Choroid plexus epithelial cell (primary cell): ENCODE measurements around the gene HEBP2.

Experiments used
- DNase-seq: peaks from one replicate; pipeline ENCODE4 v3.0.0-alpha.2; 2010; ENCODE audit warnings: low read depth
- H3K4me3 ChIP-seq: 2 replicates; pipeline ENCODE4 v1.5.1; 2011; ENCODE audit warnings: low read depth, mild to moderate bottlenecking, control low read depth, low read length, moderate library complexity
- TF ChIP-seq, protein P1 (sequence below): conservative IDR thresholded peaks from 2 replicates; pipeline ENCODE4 v1.5.1; 2011; ENCODE audit warnings: low read depth, mild to moderate bottlenecking, control low read depth, inconsistent platforms, low read length, moderate library complexity

The HEBP2 gene

DNA sequence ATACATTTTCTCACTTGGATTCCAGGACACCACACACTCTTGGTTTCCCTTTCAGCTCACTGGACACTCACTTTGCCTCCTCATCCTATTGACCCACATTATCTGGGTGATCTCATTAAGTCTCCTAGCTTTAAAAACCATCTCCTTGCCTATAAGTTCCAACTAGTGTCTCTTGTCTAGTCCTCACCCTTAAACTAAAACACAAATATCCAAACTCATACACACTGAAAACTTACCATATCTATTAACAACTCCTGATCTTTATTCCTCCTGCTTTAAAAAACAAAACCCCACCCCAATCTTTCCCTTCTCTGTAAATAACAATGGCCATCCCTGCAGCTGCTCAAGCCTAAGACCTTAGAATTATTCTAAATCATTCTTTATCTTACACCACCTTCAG lies 29.8 kb upstream of the HEBP2 start:
- TF ChIP-seq, protein P1, sequence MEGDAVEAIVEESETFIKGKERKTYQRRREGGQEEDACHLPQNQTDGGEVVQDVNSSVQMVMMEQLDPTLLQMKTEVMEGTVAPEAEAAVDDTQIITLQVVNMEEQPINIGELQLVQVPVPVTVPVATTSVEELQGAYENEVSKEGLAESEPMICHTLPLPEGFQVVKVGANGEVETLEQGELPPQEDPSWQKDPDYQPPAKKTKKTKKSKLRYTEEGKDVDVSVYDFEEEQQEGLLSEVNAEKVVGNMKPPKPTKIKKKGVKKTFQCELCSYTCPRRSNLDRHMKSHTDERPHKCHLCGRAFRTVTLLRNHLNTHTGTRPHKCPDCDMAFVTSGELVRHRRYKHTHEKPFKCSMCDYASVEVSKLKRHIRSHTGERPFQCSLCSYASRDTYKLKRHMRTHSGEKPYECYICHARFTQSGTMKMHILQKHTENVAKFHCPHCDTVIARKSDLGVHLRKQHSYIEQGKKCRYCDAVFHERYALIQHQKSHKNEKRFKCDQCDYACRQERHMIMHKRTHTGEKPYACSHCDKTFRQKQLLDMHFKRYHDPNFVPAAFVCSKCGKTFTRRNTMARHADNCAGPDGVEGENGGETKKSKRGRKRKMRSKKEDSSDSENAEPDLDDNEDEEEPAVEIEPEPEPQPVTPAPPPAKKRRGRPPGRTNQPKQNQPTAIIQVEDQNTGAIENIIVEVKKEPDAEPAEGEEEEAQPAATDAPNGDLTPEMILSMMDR = no peak
- no peak for DNase-seq
- H3K4me3 ChIP-seq = no peak overlapping the region

DNA sequence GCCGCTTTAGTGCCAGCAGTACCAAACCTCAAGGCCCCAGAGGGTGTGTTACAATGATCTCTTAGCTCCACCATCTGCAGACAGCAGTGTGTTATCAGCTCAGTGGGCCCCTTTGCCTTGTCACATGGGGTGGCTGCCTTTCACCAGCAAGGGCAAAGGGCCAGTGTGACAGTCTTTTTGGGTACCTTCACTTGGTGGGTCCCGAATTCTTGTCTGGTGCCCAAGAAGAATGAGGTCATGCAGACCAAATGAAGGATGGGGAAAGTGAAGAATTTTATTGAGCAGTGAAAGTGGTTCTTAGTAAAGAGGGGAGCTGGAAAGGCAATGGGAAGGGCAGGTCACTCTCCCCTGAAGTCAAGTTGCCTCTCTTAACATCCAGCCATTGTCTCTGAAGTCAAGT lies 29.2 kb upstream of the HEBP2 start:
- TF ChIP-seq, protein P1 = no peak
- no peak overlapping the region for H3K4me3 ChIP-seq
- DNase-seq = no peak

DNA sequence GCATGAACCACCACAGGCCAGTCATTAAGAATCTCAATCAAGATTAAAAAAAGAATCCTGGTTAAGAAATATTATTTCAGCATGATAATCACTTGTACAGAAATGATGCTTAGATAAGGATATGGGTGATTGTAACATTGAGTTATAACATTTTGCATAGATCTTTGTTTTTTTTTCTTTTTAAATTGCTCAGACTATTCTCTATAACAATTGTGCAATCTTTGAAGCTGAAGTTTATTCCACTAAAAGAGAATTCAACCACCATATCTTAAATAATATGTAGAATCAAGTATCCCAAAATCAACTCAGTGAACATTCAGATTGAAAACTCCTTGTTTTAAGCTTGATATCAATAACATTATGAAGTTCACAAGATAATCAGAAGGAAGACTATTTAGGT lies 27.0 kb upstream of the HEBP2 start:
- DNase-seq = no peak
- no peak overlapping the region for H3K4me3 ChIP-seq
- TF ChIP-seq, protein P1 = no peak

DNA sequence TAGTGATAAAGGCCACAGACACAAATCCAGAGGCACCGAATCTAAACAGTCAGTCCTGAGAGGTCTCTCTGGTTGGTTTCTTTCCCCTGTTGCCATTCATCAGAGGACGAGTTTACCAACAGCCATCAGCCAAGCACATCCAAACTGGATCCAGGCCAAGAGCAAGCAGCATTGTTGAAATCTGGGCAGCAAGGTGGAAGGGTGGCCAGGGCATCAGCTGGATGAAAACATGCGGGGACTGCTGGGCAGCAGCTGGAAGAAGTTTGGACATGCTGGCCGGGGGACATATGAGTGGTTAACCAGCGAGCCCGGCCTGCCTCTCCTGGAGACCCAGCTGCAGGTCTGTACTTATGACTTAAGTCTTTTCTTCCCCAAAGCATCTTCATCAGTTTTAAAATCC lies 26.2 kb upstream of the HEBP2 start, which contains the start of gene SMIM28:
Gene SMIM28 (plus strand): TSS at position 62 of the 400 bp plus-strand sequence. CDS start 168 bp downstream, at position 230.
- no peak for DNase-seq
- no peak within 1 kb of the TSS for H3K4me3 ChIP-seq
- TF ChIP-seq, protein P1 = no peak

DNA sequence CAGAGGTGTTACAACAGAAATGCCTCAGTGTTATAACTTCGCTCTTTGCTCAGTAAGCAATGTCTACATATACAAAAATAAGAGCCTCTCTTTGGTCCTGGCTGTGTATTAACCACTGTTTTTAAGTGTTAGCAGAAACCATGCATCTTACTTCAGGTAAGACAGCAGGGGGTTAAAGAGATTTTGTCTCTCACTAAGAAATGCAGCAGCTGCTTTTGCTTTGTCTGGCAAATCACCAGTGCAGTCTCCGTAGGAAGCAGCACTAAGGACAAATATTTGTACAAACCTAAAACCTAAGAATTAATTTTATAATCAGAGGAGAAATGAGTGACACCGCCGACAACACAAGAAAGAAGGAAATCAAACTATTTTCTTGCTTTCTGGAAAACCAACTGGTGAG lies 25.6 kb upstream of the HEBP2 start:
- no peak overlapping the region for H3K4me3 ChIP-seq

DNA sequence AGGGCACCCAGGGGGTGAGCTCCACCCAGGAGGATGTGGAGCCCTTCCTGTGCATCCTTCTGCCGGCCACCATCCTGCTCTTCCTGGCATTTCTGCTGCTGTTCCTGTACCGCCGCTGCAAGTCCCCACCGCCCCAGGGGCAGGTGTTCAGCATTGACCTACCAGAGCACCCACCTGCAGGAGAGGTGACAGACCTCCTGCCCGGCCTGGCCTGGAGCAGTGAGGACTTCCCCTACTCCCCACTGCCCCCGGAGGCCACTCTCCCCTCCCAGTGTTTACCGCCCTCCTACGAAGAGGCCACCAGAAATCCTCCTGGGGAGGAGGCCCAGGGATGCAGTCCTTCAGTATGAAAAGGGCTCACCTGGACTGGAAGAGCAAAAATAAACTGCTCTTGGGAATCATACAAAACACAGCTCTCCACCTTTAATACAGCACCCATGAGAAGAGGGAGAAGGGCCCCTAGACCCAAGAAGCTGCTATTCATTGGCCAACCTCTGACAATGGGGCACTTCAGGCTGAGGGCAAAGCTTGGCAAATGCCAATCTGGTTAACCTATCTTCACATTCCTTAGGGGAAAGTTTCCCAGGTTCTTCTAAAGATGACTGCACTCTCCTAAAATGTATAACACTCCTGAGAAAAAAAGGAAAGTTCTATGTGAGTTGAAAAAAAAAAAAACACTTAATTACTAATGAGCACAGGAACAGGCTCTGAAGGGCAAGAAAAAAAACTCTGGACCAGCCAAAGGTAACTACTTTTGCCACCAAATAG lies 21.3 kb upstream of the HEBP2 start:
- TF ChIP-seq, protein P1 = no peak

More for the DNA sequence above, 25.6 kb upstream of the HEBP2 start:
- DNase-seq = no peak
- TF ChIP-seq, protein P1 = no peak

DNA sequence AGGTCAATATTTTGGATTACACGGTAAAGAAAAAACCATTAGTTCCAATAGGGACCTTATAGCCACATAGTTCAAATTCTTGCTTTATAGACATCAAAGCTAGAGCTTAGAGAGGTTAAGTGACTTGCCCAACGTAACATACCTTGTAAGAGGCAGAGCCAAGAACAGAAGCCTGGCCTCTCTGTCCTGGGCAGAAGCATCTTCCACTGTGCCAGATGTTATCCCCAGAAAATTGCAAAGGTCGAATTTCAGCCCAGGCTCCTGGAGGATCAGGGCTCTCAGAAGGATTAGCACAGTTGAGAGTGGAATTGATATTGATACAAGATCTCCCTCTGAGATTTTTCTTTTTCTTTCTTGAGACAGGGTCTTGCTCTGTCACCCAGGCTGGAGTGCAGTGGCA lies 20.2 kb upstream of the HEBP2 start:
- no peak overlapping the region for H3K4me3 ChIP-seq
- DNase-seq = no peak
- TF ChIP-seq, protein P1 = no peak

More for the DNA sequence above, 21.3 kb upstream of the HEBP2 start:
- H3K4me3 ChIP-seq = no peak overlapping the region
- DNase-seq = no peak
